Measurements from ENCODE around the gene FGF19.

Gene FGF19

DNA sequence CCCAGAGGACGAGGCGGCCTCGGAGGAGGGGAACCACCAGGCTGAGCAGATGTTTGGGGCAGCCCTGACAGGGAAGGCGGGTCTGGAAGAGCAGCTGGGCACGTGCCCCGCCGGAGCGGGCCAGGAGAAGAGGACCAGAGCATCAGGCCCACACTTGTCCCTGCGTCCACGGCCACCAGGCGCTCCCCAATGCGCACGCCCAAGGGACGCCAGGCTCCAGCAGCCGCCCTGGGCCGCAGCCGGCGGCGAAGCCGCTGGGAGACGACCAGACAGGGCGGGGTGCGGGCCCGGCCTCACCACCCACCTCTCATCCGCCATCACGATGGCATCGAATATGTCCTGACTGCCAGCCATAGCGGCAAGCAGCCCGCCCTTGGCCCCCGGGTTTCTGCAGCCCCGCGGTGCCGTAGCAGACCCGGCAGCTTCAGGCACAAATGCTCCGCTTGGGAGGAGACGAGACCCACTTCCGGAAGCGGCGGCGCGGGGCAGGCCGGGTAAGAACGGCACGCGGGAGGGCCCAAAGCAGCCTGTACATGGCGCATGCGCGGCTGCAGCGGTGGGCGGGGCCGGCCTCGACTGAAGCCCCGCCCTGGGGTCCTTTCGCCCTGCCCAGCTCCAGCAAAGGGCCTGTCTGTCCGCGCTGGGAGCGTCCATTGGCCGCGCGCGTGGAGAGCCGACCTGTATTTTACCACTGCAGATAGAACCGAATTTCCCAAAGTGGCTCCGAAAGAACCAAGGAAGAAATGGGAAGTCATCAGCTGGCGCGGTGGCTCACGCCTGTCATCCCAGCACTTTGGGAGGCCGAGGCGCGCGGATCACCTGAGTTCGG lies 28.7 kb downstream of the FGF19 start, which contains the start of gene LTO1:
Gene LTO1 (minus strand): TSS at position 468 of the 829 bp plus-strand sequence. CDS start 114 bp downstream, at position 354.
- H3K4ac ChIP-seq (ENCODE audit: low read length), result peak within 1 kb of the TSS; percentile 93
- H2BK5ac ChIP-seq (ENCODE audit: low read length), result peak within 1 kb of the TSS; percentile 94
- no peaks in the 10 kb centered on the region for H3K27me3 ChIP-seq (ENCODE audit: control insufficient read depth in 3 of 3, insufficient read depth in 3 of 3, low read depth in 1 of 3, low read length in 3 of 3)
- no peak within 1 kb of the TSS for H3K27ac ChIP-seq (replicated peaks; ENCODE audit: low read length)
- peak; percentile 92 for DNase-seq (ENCODE audit: low spot score)
- H2BK15ac ChIP-seq (ENCODE audit: low read length), result peak within 1 kb of the TSS; percentile 75
- no peaks in the 10 kb centered on the region for H3K9me3 ChIP-seq (replicated peaks in 1 of 2; ENCODE audit: control insufficient read depth in 2 of 2, insufficient read depth in 1 of 2, low read depth in 1 of 2, low read length in 2 of 2)
- H2BK12ac ChIP-seq (ENCODE audit: low read length), result peak within 1 kb of the TSS; percentile 46
- peaks cover 8 to 31% of the 10 kb centered on the region in 2 donors for H3K36me3 ChIP-seq (replicated peaks in 1 of 2; ENCODE audit: control insufficient read depth in 2 of 2, insufficient read depth in 2 of 2, low read length in 2 of 2)
- peaks cover 5% of the 10 kb centered on the region for H3K79me1 ChIP-seq (ENCODE audit: low read depth, low read length)
- peak within 1 kb of the TSS; percentile 97 for H2AK5ac ChIP-seq (ENCODE audit: low read depth, low read length)
- H2BK120ac ChIP-seq (ENCODE audit: low read depth, low read length), result no peak within 1 kb of the TSS
- H3K14ac ChIP-seq (ENCODE audit: low read length), result peak within 1 kb of the TSS; percentile 97
- peaks cover 5 to 6% of the 10 kb centered on the region in 2 donors for H3K4me1 ChIP-seq (ENCODE audit: control insufficient read depth in 2 of 2, insufficient read depth in 1 of 2, low read depth in 1 of 2, low read length in 2 of 2)
- H3K4me3 ChIP-seq (ENCODE audit: low read length in 2 of 2), result peak within 1 kb of the TSS; percentile 81 to 95
- peak within 1 kb of the TSS; percentile 93 for H3K23ac ChIP-seq (ENCODE audit: low read depth, low read length, poor library complexity)
- H3K4me2 ChIP-seq (ENCODE audit: insufficient read depth, low read length, poor library complexity, severe bottlenecking), result peak within 1 kb of the TSS; percentile 86
- peak within 1 kb of the TSS; percentile 89 for H2AFZ ChIP-seq (ENCODE audit: low read length)
- peak within 1 kb of the TSS; percentile 94 for H3K18ac ChIP-seq (ENCODE audit: low read length)
- no peak within 1 kb of the TSS for H4K91ac ChIP-seq (ENCODE audit: low read depth, low read length, poor library complexity)
- no CpG with 5 or more reads among the region's 72 CpGs for WGBS, 2 donors (ENCODE audit: extremely low coverage in 2 of 2, insufficient read length in 2 of 2, insufficient replicate concordance in 1 of 2)
- peak within 1 kb of the TSS; percentile 100 for H3K9ac ChIP-seq (ENCODE audit: low read depth, low read length, poor library complexity)
- peak within 1 kb of the TSS; percentile 56 for H4K8ac ChIP-seq (ENCODE audit: low read depth, low read length)

DNA sequence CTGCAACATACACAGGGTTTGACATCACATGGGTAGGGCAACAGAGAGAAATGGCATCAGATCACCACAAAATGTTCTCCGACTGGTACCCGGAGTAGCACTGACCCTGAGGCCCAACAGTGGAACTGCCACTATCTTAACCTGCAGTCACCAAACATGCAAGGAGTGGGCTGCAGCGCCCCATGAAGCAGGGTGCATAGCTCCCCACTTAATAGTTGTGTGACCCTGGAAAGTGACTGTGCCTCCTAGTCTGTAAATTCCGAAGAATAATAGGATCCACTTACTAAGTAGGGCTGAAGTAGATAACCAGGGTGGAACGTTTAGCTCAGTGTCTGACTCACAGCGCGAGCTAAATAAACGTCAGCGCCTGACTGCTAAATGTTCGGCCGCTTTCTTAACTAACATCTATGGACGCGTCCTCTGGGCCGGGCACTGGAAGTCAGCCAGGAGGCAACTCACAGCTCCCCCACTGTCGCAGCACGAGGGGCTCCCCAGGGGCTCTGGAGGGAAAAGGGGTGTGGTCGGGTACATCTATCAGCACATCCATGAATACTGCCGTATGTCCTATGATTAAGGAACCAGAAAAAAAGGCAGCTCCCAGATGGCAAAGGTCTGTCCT lies 29.4 kb downstream of the FGF19 start:
- H2BK12ac ChIP-seq (ENCODE audit: low read length), result no peak overlapping the region
- H3K4me3 ChIP-seq (ENCODE audit: low read length in 2 of 2), result peak overlapping the region; percentile 81 to 95
- H3K4me1 ChIP-seq (ENCODE audit: control insufficient read depth in 2 of 2, insufficient read depth in 1 of 2, low read depth in 1 of 2, low read length in 2 of 2), result peaks cover 5 to 8% of the 10 kb centered on the region in 2 donors
- no peak overlapping the region for H3K4ac ChIP-seq (ENCODE audit: low read length)
- WGBS, 2 donors (ENCODE audit: extremely low coverage in 2 of 2, insufficient read length in 2 of 2, insufficient replicate concordance in 1 of 2), result no CpG with 5 or more reads among the region's 18 CpGs
- peak overlapping the region; percentile 86 for H3K4me2 ChIP-seq (ENCODE audit: insufficient read depth, low read length, poor library complexity, severe bottlenecking)
- no peak overlapping the region for H2BK120ac ChIP-seq (ENCODE audit: low read depth, low read length)
- no peaks in the 10 kb centered on the region for H3K27me3 ChIP-seq (ENCODE audit: control insufficient read depth in 3 of 3, insufficient read depth in 3 of 3, low read depth in 1 of 3, low read length in 3 of 3)
- H3K9me3 ChIP-seq (replicated peaks in 1 of 2; ENCODE audit: control insufficient read depth in 2 of 2, insufficient read depth in 1 of 2, low read depth in 1 of 2, low read length in 2 of 2), result no peaks in the 10 kb centered on the region
- peaks cover 8 to 38% of the 10 kb centered on the region in 2 donors for H3K36me3 ChIP-seq (replicated peaks in 1 of 2; ENCODE audit: control insufficient read depth in 2 of 2, insufficient read depth in 2 of 2, low read length in 2 of 2)
- no peak overlapping the region for H3K14ac ChIP-seq (ENCODE audit: low read length)
- no peak for DNase-seq (ENCODE audit: low spot score)
- H4K91ac ChIP-seq (ENCODE audit: low read depth, low read length, poor library complexity), result no peak overlapping the region
- H2BK15ac ChIP-seq (ENCODE audit: low read length), result no peak overlapping the region
- H2AFZ ChIP-seq (ENCODE audit: low read length), result no peak overlapping the region
- H3K79me1 ChIP-seq (ENCODE audit: low read depth, low read length), result peaks cover 5% of the 10 kb centered on the region
- no peak overlapping the region for H3K27ac ChIP-seq (replicated peaks; ENCODE audit: low read length)
- no peak overlapping the region for H3K23ac ChIP-seq (ENCODE audit: low read depth, low read length, poor library complexity)
- H3K9ac ChIP-seq (ENCODE audit: low read depth, low read length, poor library complexity), result peak overlapping the region; percentile 100
- no peak overlapping the region for H2BK5ac ChIP-seq (ENCODE audit: low read length)
- no peak overlapping the region for H3K18ac ChIP-seq (ENCODE audit: low read length)
- H4K8ac ChIP-seq (ENCODE audit: low read depth, low read length), result no peak overlapping the region
- no peak overlapping the region for H2AK5ac ChIP-seq (ENCODE audit: low read depth, low read length)

DNA sequence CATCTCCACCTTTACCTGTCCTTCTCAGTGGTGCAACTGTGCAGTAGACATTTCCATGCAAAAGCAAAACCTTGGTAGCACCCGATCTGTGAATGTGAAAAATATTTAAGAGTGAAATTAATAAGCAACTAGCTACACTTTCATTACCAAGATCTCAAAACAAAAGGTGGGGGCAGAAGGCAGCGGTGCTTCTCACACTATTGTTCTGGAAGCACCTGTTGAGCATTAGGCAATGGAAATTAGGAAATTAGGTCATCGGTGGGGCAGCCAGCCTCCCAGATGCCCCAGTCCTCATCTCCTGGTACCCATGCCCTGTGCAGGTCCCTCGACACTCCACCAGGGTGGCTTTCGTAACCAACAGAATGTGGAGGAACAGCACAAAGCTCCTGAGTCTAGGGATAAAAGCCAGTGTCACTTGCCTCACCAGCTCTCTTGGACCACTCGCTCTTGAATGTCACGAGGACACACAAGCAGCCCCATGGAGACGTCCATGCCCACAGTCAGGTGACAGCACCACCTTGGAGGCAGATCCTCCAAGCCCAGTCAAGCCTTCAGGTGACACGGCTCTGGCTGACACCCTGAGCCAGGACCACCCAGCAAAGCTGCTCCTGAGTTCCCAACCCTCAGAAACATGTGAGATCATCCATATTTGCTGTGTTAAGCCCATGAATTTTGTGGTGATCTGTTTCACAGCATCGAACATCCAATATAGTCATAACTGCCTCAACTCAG lies 31.9 kb downstream of the FGF19 start:
- Histone ChIP-seq H3K4me1 (ENCODE audit: control insufficient read depth in 2 of 2, insufficient read depth in 1 of 2, low read depth in 1 of 2, low read length in 2 of 2) (peaks cover 5 to 8% of the 10 kb centered on the region in 2 donors), H3K23ac (ENCODE audit: low read depth, low read length, poor library complexity) (no peak overlapping the region), H2BK120ac (ENCODE audit: low read depth, low read length) (no peak overlapping the region), H3K9ac (ENCODE audit: low read depth, low read length, poor library complexity) (no peak overlapping the region), H3K79me1 (ENCODE audit: low read depth, low read length) (peaks cover 5% of the 10 kb centered on the region), H2BK15ac (ENCODE audit: low read length) (no peak overlapping the region), H3K4me2 (ENCODE audit: insufficient read depth, low read length, poor library complexity, severe bottlenecking) (no peak overlapping the region), H3K14ac (ENCODE audit: low read length) (no peak overlapping the region), H2BK12ac (ENCODE audit: low read length) (no peak overlapping the region), H3K4me3 (ENCODE audit: low read length in 2 of 2) (no peak overlapping the region), H3K27ac (replicated peaks; ENCODE audit: low read length) (no peak overlapping the region), H2AK5ac (ENCODE audit: low read depth, low read length) (no peak overlapping the region), H2BK5ac (ENCODE audit: low read length) (no peak overlapping the region), H3K36me3 (replicated peaks in 1 of 2; ENCODE audit: control insufficient read depth in 2 of 2, insufficient read depth in 2 of 2, low read length in 2 of 2) (peaks cover 11 to 58% of the 10 kb centered on the region in 2 donors), H3K27me3 (ENCODE audit: control insufficient read depth in 3 of 3, insufficient read depth in 3 of 3, low read depth in 1 of 3, low read length in 3 of 3) (no peaks in the 10 kb centered on the region), H3K9me3 (replicated peaks in 1 of 2; ENCODE audit: control insufficient read depth in 2 of 2, insufficient read depth in 1 of 2, low read depth in 1 of 2, low read length in 2 of 2) (no peaks in the 10 kb centered on the region), H3K18ac (ENCODE audit: low read length) (no peak overlapping the region), H4K91ac (ENCODE audit: low read depth, low read length, poor library complexity) (no peak overlapping the region), H2AFZ (ENCODE audit: low read length) (no peak overlapping the region), H3K4ac (ENCODE audit: low read length) (no peak overlapping the region), H4K8ac (ENCODE audit: low read depth, low read length) (no peak overlapping the region)
- WGBS, 2 donors (ENCODE audit: extremely low coverage in 2 of 2, insufficient read length in 2 of 2, insufficient replicate concordance in 1 of 2), result no CpG with 5 or more reads among the region's 10 CpGs
- DNase-seq (ENCODE audit: low spot score), result no peak

Measured in neuronal stem cell (in vitro differentiated cells).